ACC112 (cell line): ENCODE data around the gene ZNF112.
"Not testable (repeated sequence)": the region's sequence is repeated elsewhere in the genome, so short reads cannot be mapped to it uniquely, and the experiment has no call there.

Source experiments
- H2AFZ ChIP-seq: fragments of 200-600 bp; sonication (generic); one replicate; pipeline ENCODE4 v1.6.0; 2017; ENCODE audit warnings: antibody characterized with exemption, low read length; ENCODE audit not compliant: unreplicated experiment
- H3K27ac ChIP-seq: fragments of 200-600 bp; sonication (generic); 2 replicates; pipeline ENCODE4 v1.5.1; 2014; ENCODE audit warnings: low read depth, mild to moderate bottlenecking, antibody characterized with exemption, low read length, moderate library complexity
- H3K27me3 ChIP-seq: fragments of 200-600 bp; sonication (generic); 2 replicates; pipeline ENCODE4 v1.6.1; 2014; ENCODE audit warnings: mild to moderate bottlenecking, antibody characterized with exemption, low read length, moderate library complexity, mixed read lengths; ENCODE audit not compliant: insufficient read depth
- H3K36me3 ChIP-seq: fragments of 200-600 bp; sonication (generic); 2 replicates; pipeline ENCODE4 v1.6.1; 2016; ENCODE audit warnings: mild to moderate bottlenecking, antibody characterized with exemption, low read length, moderate library complexity, mixed read lengths; ENCODE audit not compliant: insufficient read depth
- H3K4me1 ChIP-seq: fragments of 200-600 bp; sonication (generic); one replicate; pipeline ENCODE4 v1.6.1; 2016; ENCODE audit warnings: low read length, mixed read lengths; ENCODE audit not compliant: insufficient read depth, unreplicated experiment, control insufficient read depth
- H3K4me3 ChIP-seq: fragments of 200-600 bp; sonication (generic); 2 replicates; pipeline ENCODE4 v1.5.1; 2014; ENCODE audit warnings: mild to moderate bottlenecking, low read depth, low read length
- H3K79me2 ChIP-seq: fragments of 200-600 bp; sonication (generic); one replicate; pipeline ENCODE4 v1.6.0; 2016; ENCODE audit warnings: low read length; ENCODE audit not compliant: control insufficient read depth, unreplicated experiment, insufficient read depth

Gene ZNF112

DNA sequence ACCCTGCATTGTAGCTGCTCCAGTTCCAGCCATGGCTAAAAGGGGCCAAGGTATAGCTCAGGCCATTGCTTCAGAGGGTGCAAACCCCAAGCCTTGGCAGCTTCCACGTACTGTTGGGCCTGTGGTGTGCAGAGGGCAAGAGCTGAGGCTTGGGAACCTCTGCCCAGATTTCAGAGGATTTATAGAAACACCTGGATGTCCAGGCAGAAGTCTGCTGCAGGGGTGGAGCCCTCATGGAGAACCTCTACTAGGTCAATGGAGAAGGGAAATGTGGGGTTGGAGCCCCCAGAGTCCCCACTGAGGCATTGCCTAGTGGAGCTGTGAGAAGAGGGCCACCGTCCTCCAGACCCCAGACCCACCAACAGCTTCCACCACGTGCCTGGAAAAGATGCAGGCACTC lies 21.8 kb downstream of the ZNF112 start:
- H3K36me3 ChIP-seq: peaks cover 79% of the 10 kb centered on the region
- not testable (repeated sequence) for H3K27ac ChIP-seq, H3K4me1 ChIP-seq, H3K27me3 ChIP-seq, H3K79me2 ChIP-seq, H2AFZ ChIP-seq, H3K4me3 ChIP-seq

DNA sequence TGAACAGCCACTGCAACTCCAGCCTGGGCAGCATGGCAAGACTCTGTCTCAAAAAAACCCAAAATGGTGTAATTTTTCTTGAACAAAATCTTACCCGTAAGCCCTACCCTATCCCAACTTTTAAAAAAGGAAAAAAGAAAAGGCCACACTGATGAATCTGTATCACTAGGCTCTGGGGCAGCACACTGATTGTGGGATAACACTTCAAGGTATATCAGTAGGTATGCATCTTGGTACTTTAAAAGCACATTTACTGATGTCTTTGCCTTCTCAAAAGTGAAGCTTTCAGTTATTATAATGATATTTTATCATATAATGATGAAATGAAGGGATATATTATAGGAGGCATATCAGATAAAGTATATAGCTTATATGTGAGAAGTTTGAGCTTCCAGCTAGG lies 24.3 kb downstream of the ZNF112 start:
- H3K27me3 ChIP-seq: no peaks in the 10 kb centered on the region
- no peaks in the 10 kb centered on the region for H3K4me1 ChIP-seq
- H3K27ac ChIP-seq: no peak overlapping the region
- no peak overlapping the region for H3K4me3 ChIP-seq
- H3K36me3 ChIP-seq: peaks cover 88% of the 10 kb centered on the region
- H3K79me2 ChIP-seq: no peaks in the 10 kb centered on the region
- H2AFZ ChIP-seq: no peak overlapping the region

DNA sequence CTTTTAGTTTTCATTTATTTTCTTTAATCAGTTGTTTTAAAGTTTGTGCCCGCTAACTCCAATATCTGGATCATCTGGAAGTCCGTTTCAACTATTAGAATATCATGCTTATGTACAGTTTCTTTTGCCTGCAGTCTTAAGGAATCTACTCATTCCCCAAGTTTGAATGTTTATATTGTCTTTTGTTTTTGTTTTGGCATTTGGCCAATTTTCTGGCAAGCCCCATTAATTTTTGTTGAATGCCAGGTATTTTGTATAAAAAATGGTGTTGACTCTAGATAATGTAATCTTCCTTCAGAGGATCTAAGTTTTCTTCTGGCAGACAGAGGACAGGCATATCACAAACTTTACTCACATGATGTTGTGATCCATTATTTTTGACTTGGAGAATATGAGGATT lies 40.6 kb downstream of the ZNF112 start:
- Histone ChIP-seq H3K4me3 (no peak overlapping the region), H3K27ac (no peak overlapping the region), H3K4me1 (no peaks in the 10 kb centered on the region), H2AFZ (no peak overlapping the region), H3K27me3 (no peaks in the 10 kb centered on the region), H3K36me3 (no peaks in the 10 kb centered on the region), H3K79me2 (no peaks in the 10 kb centered on the region)

DNA sequence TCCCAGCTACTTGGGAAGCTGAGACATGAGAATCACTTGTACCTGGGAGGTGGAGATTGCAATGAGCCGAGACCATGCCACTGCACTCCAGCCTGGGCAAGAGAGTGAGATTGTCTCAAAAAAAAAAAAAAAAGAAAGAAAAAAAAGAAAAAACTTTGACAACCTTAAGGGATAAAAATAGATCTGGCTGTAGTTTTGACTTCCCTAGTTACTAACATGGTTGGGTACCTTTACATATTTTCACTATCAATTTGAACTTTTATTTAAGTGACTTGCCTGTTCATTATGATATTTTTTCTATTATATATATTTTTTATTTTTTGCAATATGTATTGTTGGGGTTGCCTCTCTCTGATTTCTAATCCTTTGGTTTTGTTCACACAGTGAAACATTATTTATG lies 43.2 kb downstream of the ZNF112 start:
- Histone ChIP-seq H3K27me3 (no peaks in the 10 kb centered on the region), H3K4me3 (no peak overlapping the region), H3K36me3 (no peaks in the 10 kb centered on the region), H3K27ac (no peak overlapping the region), H2AFZ (no peak overlapping the region), H3K79me2 (no peaks in the 10 kb centered on the region), H3K4me1 (no peaks in the 10 kb centered on the region)

DNA sequence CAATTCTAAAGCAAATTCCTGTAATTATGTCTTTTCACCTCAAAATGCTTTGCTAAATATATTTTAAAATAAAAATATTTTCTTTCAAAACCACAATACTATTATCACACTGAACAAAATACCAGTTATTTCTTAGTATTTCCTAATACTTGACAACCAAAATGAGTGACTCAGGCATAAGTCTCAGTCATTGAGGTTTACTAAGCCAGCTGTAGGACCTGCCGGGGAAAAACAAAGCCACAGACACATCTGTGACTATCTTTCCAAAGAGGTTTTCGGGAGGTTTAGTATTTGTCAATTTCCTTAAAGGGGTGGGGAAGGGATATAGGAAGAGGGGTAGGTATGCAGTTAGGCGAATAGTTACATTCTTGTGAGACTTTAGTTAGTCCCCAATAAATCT lies 48.5 kb downstream of the ZNF112 start:
- H3K4me1 ChIP-seq: peaks cover 4% of the 10 kb centered on the region
- H3K27me3 ChIP-seq: no peaks in the 10 kb centered on the region
- no peak overlapping the region for H3K4me3 ChIP-seq
- H3K79me2 ChIP-seq: no peaks in the 10 kb centered on the region
- no peaks in the 10 kb centered on the region for H3K36me3 ChIP-seq
- H3K27ac ChIP-seq: no peak overlapping the region
- no peak overlapping the region for H2AFZ ChIP-seq

DNA sequence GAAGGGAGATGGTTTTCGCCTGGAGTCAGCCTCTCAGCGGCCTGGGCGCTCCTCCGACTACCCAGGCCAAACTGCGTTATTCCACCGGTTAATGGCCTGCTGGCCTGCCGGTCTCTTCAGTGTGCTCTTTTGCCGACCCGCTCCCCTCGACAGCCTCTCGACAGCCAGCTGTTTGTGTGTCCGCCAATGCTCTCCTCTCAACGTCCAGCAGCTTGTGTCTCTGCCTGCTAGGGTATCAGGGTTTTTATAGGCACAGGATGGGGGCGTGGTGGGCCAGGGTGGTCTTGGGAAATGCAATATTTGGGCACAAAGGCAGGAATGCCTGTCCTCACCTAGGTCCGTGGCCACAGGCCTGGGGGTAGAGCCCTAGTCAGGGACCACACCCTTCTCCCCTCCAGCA lies 50.2 kb downstream of the ZNF112 start:
- no peaks in the 10 kb centered on the region for H3K36me3 ChIP-seq
- H3K27ac ChIP-seq: no peak overlapping the region
- peaks cover 4% of the 10 kb centered on the region for H3K4me1 ChIP-seq
- no peak overlapping the region for H3K4me3 ChIP-seq
- no peaks in the 10 kb centered on the region for H3K27me3 ChIP-seq
- no peak overlapping the region for H2AFZ ChIP-seq
- H3K79me2 ChIP-seq: no peaks in the 10 kb centered on the region

DNA sequence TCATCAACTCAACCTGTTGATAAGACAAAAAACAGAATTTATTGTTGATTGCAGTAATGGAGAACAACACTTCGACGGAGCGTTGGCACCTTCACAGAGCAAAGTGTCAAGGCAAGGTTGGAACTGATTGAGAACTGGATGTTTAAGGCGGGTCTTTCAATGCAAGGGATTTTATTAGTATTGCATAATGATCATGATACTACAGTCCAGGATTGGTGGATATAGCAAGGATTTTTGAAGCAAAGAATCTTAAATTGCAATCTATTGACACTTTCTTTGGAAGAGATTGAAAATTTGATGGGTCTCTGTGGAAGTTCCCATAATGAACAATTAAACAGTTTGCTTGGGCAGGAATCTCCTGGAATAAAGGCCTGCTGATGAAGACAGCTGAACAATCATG lies 51.0 kb downstream of the ZNF112 start:
- Histone ChIP-seq H3K27me3 (no peaks in the 10 kb centered on the region), H3K79me2 (no peaks in the 10 kb centered on the region), H3K4me3 (peak overlapping the region; percentile 75), H2AFZ (peak overlapping the region; percentile 56), H3K27ac (no peak overlapping the region), H3K36me3 (no peaks in the 10 kb centered on the region), H3K4me1 (peaks cover 4% of the 10 kb centered on the region)

DNA sequence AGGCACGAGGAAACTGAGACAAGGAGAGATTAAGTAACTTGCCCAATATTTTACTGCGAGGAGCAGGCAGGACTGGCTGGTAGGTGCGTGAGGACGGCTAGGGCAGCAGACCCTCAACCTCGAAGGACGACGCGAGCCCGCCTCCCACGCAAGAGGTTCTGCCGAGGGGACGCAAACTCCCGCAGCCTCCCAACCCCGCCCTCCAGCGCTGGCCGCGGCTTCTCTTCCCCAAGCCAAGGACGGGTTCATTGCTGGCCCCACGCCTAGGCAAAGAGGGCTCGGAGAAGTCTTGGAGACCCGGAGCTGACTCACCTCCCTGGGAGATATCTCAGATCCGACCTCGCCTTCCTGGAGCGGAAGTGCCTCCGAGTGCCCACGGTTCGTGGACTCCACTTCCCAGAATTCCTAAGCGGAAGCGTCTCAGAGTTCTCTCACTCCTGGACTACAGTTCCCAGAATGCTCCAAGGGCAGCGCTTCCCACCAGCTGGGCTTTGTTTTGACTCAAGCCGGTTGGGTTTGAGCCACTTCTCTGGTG lies 51.8 kb downstream of the ZNF112 start, which contains the start of gene ZNF235:
ZNF235 (minus strand) TSS at position 367 of the 535 bp plus-strand sequence. CDS start 1,621 bp downstream, outside the sequence.
- no peaks in the 10 kb centered on the region for H3K27me3 ChIP-seq
- no peaks in the 10 kb centered on the region for H3K79me2 ChIP-seq
- H3K4me3 ChIP-seq: peak within 1 kb of the TSS; percentile 75
- H3K27ac ChIP-seq: peak within 1 kb of the TSS; percentile 19
- peaks cover 4% of the 10 kb centered on the region for H3K4me1 ChIP-seq
- H2AFZ ChIP-seq: peak within 1 kb of the TSS; percentile 56
- no peaks in the 10 kb centered on the region for H3K36me3 ChIP-seq

DNA sequence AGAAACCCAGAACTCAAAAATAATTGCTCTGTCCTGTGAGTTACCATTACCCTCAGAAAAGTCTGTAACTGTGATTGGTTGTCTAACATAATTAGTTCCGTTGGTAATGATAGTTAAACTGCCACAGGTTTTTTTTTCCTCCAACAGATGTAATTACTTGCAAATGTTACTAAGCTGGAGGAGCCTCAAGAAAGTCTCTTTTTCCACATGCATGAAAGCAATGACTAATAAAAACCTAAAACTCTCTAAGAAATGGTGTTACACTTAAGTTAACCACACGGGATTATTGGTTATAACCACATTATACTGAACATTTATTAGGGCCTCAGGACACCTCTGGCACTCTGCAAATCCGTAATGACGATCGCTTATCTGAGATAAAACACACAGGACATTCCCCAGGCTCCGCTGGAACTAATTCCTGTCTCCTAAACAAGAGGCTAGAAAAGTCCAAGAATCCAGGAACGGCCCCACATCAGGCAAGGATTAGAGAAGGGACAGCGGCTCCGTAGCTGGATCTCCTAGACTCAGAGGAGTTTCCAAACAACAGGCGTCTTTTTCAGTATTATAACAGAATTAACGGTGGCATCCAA lies 52.4 kb downstream of the ZNF112 start:
- H3K36me3 ChIP-seq: no peaks in the 10 kb centered on the region
- peak overlapping the region; percentile 55 for H2AFZ ChIP-seq
- peaks cover 4% of the 10 kb centered on the region for H3K4me1 ChIP-seq
- H3K27me3 ChIP-seq: no peaks in the 10 kb centered on the region
- peak overlapping the region; percentile 19 for H3K27ac ChIP-seq
- no peaks in the 10 kb centered on the region for H3K79me2 ChIP-seq
- peak overlapping the region; percentile 75 for H3K4me3 ChIP-seq

DNA sequence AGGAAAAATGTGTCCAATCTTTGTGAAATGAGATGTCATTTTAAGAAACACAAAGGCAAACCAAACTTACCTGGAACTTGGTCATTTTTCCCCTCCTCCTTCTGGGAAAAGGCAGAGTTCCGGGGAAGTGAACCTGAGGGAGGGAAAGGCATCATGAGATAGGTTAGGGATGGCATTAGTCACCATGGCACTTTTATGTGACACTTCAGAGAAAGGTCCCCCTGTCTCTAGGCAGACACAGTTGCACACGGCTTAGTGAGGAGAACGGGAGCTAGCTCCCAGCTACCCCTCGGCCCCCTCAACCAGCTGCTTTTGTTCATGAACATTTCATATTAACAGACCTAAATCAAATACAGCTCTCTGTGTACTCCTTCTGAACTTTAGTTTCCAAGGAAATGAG lies 53.2 kb downstream of the ZNF112 start:
- H3K79me2 ChIP-seq: no peaks in the 10 kb centered on the region
- H3K27ac ChIP-seq: no peak overlapping the region
- peaks cover 4% of the 10 kb centered on the region for H3K4me1 ChIP-seq
- H2AFZ ChIP-seq: peak overlapping the region; percentile 40
- no peaks in the 10 kb centered on the region for H3K27me3 ChIP-seq
- H3K4me3 ChIP-seq: peak overlapping the region; percentile 75
- no peaks in the 10 kb centered on the region for H3K36me3 ChIP-seq

DNA sequence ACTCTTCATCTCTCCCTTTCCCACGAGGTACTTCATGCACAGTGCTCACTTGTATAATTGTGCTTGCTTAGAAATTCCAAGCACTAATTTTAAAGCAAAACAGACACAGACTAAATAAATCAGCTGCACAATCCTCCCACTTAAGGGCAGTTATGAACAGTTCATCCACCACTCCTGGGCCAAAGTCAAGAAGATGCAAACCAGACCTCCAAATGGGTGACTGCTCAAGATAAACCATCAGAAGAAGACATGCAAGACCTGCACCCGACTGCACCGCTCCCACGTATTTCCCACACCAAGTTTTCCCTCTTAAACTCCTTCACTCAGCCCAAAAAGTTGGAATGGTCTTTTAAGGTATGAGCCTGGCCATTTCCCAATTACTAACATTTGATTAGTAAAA lies 71.5 kb downstream of the ZNF112 start:
- H3K4me3 ChIP-seq: no peak overlapping the region
- H3K36me3 ChIP-seq: peaks cover 8% of the 10 kb centered on the region; the same call in 1 of the 2 replicates
- H3K4me1 ChIP-seq: no peaks in the 10 kb centered on the region
- no peak overlapping the region for H2AFZ ChIP-seq
- no peaks in the 10 kb centered on the region for H3K27me3 ChIP-seq
- no peaks in the 10 kb centered on the region for H3K79me2 ChIP-seq
- no peak overlapping the region for H3K27ac ChIP-seq
